NCI-H187 treated with DMSO at 0.1 percent for 48 hours (cell line): ENCODE results near the gene ATP1B3.
"Not testable (repeated sequence)": the region's sequence is repeated elsewhere in the genome, so short reads cannot be mapped to it uniquely, and the experiment has no call there.

Experiments used
- DNase-seq: peaks from one replicate; lab custom pipeline; 2025; lab: John Stamatoyannopoulos, UW

The ATP1B3 gene

GRCh38 chr3:141876381-141876890 lies at the start of gene ATP1B3:
Gene ATP1B3 (plus strand): TSS chr3:141876643. CDS start chr3:141876802, 159 bp downstream.
- peak; percentile 42 for DNase-seq

DNA sequence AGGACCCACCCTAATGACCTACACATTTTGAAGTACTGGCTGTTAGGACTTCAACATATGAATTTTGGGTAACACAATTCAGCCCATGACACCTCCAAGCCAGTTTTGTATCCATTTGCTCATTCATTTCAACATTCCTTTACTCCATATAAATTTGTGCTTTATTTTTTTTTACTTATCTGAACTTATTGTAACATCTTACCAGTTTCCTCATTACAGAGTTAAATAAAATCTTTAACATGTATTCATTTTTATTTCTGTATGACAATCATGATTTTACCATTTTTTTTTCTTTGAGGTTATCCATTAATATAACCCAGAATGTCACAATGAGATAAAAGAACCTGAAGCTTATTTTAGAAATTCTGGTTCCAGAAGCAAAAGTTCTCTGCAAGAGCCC lies 48.0 kb upstream of the ATP1B3 start:
- no peak for DNase-seq

- DNase-seq, result no peak
Observed at GRCh38 chr3:141828890-141829289, 47.6 kb upstream of the ATP1B3 start.

DNA sequence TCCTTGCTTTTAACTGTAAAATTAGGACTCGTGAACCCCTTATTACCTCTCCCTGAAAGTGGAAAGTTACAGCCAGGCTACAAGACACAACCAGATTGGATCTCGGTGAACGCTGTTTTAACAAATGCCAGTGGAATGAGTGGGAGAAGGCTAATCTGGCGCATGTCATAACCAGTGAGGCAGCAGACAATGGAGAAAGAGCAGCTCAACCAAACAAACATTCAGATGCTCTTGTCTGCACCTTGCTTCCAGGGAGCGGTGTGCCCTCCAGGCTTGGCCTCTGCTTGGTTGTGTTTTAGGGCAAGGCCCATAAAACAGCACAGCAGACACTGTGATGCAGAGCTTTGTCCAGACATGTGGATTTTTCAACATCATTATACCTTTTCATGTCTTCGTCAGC lies 45.9 kb upstream of the ATP1B3 start:
- DNase-seq, result no peak

DNA sequence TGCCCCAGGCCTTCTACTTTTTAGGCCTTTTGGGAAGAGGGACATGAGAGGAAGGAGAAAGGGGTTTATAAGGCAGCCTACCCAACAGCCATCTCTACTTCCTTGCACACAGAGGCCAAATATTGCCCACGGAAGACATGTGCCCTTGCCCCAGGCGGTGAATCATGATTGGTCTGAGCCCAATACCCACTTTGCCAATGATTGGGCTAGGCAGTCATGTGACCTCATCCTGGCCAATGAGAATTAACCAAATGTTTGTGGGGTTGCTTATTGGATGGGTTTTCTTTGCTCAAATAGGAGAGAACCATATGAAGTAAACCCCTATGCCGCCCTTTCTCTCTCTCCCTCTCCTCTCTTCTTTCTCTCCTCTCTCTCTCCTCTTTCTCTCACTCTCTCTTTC lies 42.2 kb upstream of the ATP1B3 start:
- no peak for DNase-seq

DNA sequence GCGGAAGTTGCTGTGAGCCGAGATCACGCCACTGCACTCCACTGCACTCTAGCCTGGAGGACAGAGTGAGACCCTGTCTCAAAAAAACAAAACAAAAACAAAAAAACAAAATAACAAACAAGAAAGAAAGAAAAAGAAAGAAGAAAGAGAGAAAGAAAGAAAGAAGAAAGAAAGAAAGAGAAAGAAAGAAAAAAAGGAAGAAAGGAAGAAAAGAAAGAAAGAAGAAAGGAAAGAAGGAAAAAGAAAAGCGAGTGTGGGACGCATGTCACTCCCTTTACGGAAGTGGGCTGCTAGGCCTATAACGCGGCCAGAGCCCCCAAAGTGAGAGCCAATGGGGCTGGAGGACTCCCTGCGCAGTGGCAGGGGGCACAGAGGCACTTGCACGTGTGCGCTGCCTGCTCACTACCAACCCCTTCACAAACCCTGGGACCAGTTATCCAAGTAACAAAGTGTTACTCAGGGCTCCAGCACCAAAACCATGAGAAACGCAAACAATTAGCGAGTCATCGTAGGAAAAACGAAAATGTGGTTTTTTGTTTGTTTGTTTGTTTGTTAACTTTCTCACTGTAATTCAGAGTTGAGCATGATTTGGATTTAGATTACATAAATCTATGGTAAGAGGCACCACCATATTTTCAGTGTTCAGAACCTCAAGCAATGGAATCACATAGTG lies 40.8 kb upstream of the ATP1B3 start:
- no peak for DNase-seq

DNA sequence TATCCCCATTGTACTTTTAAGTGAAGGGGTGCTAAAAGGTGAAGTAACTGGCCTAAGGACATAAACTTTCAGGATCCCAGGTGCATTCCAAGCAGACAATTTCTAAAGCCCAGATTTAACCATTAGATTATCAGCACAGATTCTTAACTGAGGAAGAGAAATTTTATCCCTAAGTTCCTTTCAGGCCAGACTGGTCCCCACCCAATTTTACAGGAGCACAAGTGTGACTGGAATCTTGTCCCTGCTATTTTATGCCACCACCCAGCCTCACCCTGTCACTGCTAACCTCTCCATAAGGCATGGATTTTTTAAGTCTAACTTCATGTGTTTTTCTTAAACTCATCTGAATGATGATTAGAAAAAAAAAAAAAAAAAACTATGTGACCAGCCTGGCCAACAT lies 37.1 kb upstream of the ATP1B3 start:
- no peak for DNase-seq

DNA sequence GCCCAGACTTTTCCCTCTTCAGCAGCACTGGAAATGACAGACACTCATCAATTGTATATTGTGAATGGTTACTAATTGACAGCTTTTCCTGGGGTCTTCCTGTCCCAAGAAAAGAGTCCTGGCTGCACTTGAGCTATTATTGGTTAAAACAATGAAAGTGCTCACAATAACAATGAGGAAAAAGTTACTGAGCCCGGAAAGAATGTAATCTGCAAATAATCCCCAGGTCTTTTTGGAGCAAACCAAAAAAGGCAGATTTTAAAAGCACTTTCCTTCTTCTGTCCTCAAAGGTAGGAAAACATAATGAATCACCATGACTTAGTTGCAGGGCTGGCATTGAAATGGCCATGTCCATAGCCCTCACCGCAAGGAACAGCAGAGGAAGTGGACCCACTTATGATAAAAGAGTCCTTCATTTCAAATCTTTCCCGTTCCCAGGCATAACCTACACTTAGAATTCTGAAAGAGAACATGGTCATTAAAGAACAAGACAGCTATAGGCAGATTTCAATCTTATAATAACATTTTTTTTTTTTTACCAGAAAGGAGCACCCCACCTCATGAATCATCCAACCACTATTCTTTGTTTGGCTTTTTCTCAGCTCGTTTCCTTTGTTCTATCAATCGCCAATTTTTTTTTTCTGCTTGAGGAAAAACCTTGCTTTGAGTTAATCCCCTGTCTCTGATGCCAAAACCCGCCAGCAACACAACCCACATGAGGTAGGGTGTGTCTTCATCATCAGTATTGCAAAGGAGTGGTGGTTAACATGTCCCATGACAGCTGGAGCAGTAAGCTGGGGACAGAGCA lies 35.5 kb upstream of the ATP1B3 start:
- DNase-seq, result no peak

- DNase-seq, result no peak
Observed at GRCh38 chr3:141844108-141844507, 32.3 kb upstream of the ATP1B3 start.

- DNase-seq, result no peak
Observed at GRCh38 chr3:141844812-141845211, 31.6 kb upstream of the ATP1B3 start.

DNA sequence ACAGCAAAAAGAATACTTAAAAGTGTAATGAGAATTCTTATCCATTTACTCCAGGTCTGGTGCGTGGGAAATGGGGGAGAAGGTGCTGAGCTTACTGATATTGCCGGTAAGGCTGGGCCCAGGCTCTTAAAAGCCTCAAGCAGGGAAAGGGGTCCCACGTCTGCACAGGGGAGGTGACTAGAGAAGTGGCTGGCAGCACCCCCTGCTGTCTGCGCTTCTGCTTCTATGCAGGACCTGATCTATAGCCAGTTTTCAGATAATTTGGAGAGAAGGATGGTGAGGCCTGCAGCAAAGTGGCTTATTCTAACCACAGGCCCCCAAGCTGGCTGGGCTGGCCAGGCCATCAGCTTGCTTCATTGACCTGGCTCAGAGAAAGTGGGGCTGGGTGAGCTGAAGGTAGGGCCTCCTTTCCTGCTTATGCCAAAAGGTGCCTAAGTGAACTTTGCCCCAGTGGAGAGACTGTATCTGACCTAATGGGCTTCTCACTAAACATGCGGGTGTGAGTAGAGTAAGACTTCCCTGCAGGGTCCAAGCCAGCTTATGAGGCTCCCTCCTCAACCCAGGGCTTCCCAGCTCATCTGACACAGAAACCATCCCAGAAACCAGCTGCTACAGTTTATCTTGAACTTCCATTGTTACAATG lies 30.9 kb upstream of the ATP1B3 start:
- DNase-seq, result no peak

GRCh38 chr3:141846050-141846433 lies 30.4 kb upstream of the ATP1B3 start:
- no peak for DNase-seq

DNA sequence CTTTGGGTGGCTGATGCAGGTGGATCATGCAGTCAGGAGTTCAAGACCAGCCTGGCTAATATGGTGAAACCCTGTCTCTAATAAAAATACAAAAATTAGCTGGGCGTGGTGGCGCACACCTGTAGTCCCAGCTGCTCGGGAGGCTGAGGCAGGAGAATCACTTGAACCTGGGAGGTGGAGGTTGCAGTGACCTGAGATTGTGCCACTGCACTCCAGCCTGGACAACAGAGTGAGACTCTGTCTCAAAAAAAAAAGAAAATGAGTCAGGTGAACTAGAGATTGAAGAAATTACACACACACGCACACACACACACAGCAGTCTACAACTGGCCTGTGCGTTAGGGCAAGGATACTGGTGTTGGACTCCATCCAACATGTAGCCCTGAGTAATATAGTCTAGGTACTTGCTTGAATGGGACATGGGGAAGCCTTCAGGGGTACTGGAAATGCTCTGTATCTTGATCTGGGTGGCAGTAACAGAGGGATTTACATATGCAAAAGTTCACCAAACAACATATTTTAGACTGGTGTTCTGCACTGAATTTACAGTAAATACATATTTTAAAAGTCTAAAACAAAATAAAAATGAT lies 28.2 kb upstream of the ATP1B3 start:
- DNase-seq, result not testable (repeated sequence)

- no peak for DNase-seq
Observed at GRCh38 chr3:141849056-141849815, 27.2 kb upstream of the ATP1B3 start.

DNA sequence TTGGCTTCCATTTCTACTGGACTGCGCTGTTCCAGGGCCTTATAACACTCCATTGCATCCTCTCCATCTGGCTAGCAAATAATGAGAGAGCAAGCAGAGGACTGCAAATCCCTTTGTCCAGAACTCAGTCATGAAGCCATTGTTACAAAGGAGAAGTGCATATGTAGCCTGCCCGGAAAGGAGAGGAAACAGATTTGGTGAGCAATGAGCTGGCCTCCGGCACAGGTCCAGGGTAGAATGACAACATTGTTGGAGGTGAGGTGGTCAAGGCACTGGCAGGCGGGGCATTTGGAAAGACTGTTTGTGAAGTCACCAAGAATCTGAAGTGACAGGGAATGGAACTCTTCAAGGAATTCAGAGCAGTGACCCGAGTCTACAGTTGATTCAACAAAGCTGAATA lies 25.0 kb upstream of the ATP1B3 start:
- DNase-seq, result no peak

DNA sequence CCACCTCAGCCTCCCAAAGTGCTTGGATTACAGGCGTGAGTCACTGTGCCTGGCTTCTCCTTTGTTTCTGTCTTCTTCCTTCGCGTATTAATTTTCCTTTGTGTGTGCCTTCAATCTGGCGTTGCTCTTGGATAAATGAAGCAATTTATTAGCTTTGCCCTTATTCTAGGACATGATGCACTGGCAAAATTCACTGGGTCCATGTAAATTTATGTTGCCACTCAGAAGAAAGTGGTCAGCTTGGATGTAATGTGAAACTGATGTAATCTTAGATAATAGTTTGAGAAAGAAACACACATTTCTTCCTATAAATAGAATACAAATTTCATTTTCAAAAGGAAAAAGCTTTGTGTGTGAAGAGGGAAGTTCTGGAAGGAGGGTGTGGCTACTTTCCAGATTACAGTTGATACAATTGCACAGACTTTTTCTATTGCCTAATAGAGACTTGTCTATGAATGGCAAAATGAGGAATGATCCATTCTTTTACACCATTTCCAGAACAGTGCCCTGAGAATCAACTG lies 23.3 kb upstream of the ATP1B3 start:
- DNase-seq, result no peak

DNA sequence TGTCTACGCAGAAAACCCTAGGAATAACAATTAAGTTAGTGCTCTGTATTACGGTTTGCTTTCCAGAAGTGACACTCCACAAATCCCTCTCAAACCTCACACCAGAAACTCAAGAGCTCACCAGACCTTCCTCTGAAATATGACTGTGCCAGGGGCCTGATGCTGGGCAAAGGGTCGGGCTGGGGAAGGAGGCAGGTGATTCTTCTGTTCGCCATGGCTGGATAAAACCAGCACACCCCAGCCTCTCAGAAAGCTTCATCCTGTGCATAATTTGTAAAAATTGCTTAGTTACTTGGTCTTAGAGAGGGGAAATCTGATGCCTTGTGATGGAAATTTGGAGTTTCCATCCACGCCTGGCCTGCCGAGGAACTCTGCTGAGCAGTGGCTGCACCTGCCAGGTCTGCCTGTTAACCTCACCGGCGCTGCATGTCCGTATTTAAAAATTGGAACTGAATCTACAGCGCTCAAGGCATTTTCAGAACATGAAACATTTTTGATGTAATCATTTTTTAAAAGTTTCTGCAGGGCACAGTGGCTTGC lies 22.7 kb upstream of the ATP1B3 start:
- no peak for DNase-seq

GRCh38 chr3:141854599-141854998 lies 21.8 kb upstream of the ATP1B3 start:
- DNase-seq, result no peak

DNA sequence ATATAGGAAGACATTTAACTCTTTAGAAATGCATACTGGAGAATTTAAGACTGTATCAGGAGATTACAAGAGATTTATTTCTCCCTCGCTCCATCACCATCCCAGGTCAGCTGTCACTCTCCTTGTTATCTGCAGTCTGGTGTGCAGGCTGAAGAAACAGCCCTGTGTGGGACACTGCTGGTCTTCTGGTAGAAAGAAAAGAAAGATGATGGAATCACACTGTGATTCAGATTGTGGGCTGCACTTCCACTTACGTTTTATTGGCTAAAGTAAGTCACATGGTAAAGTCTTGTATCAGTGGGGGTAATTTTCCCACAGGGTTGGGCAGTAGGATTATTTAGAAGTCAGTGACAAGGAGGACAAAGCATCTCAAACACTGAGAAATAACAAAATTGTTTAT lies 18.1 kb upstream of the ATP1B3 start:
- no peak for DNase-seq

DNA sequence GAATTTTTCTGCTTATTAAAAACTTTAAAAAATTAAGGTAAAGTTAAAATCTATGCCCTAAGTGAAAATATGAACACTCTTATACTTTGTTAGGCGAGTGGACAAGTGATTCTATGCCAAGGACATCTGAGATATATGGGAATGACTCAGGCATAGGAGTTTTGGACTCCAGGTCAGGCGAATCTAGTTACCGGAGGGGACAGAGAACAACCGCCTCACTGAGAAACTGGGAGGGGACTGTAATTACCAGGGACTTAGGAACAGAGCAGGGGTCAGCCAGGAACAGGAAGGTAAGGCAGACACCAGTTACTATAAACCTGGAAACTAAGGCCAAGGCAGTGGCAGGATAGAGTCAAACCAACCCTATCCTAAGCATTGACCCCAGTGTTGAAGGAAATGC lies 16.8 kb upstream of the ATP1B3 start:
- no peak for DNase-seq

- no peak for DNase-seq
Observed at GRCh38 chr3:141860086-141860669, 16.3 kb upstream of the ATP1B3 start.
